PFSK-1 (cell line): ENCODE measurements around the gene FURIN.

Experiments used
- POLR2AphosphoS5 ChIP-seq: IDR thresholded peaks from 2 replicates; pipeline ENCODE4 v1.6.1; 2012; ENCODE audit warnings: low read depth, mild to moderate bottlenecking, control low read depth, low read length, moderate library complexity
- SIN3A ChIP-seq: IDR thresholded peaks from 2 replicates; pipeline ENCODE4 v1.6.1; 2012; ENCODE audit warnings: mild to moderate bottlenecking, low read length, moderate library complexity, borderline replicate concordance; ENCODE audit not compliant: insufficient read depth
- TAF1 ChIP-seq: IDR thresholded peaks from 2 replicates; pipeline ENCODE4 v1.6.1; 2012; ENCODE audit warnings: low read length, control low read depth, borderline replicate concordance; ENCODE audit not compliant: insufficient read depth
- TF ChIP-seq, protein P1 (sequence below), 2 experiments: IDR thresholded peaks; 2 replicates each; pipeline versions ENCODE4 v1.6.1 to v1.8.0; 2011 to 2012; ENCODE audit warnings: low read depth in 2 of 2, low read length in 2 of 2, control low read depth in 1 of 2, inconsistent platforms in 1 of 2, mild to moderate bottlenecking in 1 of 2, moderate library complexity in 1 of 2; ENCODE audit not compliant: insufficient read depth in 1 of 2

DNA sequence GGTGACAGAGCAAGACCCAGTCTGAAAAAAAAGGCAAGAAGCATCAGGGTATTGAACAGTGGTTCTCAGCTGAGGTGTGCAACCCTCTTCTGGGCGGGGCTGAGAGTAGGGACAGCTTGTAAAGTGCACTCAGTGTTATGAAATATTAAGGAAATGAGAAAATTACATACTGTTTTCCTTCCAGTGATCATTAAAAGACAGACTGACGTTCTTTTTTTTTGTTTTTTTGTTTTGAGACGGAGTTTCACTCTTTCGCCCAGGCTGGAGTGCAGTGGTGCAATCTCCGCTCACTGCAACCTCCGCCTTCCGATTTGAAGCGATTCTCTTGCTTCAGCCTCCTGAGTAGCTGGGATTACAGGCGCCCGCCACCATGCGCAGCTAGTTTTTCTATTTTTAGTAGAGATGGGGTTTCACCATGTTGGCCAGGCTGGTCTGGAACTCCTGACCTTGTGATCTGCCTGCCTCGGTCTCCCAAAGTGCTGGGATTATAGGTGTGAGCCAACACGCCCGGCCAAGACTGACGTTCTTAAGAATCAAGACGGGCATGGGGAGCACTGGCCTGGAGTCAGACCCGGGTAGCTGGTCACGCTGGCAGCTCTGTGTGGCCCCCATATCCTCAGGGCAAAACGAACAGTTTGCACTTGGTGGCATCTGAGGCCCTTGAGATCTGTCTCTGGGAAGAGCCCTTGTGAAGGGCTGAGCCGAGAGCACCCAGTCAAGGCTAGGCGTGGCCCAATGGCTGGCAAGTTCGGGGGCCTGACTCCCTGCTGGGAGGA is 46.1 kb downstream of the FURIN start:
- TF ChIP-seq SIN3A (no peak), POLR2AphosphoS5 (no peak), TAF1 (no peak)
- TF ChIP-seq, protein P1, sequence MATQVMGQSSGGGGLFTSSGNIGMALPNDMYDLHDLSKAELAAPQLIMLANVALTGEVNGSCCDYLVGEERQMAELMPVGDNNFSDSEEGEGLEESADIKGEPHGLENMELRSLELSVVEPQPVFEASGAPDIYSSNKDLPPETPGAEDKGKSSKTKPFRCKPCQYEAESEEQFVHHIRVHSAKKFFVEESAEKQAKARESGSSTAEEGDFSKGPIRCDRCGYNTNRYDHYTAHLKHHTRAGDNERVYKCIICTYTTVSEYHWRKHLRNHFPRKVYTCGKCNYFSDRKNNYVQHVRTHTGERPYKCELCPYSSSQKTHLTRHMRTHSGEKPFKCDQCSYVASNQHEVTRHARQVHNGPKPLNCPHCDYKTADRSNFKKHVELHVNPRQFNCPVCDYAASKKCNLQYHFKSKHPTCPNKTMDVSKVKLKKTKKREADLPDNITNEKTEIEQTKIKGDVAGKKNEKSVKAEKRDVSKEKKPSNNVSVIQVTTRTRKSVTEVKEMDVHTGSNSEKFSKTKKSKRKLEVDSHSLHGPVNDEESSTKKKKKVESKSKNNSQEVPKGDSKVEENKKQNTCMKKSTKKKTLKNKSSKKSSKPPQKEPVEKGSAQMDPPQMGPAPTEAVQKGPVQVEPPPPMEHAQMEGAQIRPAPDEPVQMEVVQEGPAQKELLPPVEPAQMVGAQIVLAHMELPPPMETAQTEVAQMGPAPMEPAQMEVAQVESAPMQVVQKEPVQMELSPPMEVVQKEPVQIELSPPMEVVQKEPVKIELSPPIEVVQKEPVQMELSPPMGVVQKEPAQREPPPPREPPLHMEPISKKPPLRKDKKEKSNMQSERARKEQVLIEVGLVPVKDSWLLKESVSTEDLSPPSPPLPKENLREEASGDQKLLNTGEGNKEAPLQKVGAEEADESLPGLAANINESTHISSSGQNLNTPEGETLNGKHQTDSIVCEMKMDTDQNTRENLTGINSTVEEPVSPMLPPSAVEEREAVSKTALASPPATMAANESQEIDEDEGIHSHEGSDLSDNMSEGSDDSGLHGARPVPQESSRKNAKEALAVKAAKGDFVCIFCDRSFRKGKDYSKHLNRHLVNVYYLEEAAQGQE (IDR thresholded peaks at IDR 0.05; ENCODE audit: insufficient read depth in 1 of 2, low read depth in 2 of 2, low read length in 2 of 2), result no peak
